ENCODE results near the gene TCERG1L. TPM values are rescaled to one million over a fixed set of nuclear protein-coding genes. Genes with fewer than 3 reads are reported as not detected.

Gene TCERG1L
- total and polyA plus RNA-seq, 9 of the 15 experiments (the other 6 are each of a cell fraction or from before 2014, with no cell fraction given), result not detected

DNA sequence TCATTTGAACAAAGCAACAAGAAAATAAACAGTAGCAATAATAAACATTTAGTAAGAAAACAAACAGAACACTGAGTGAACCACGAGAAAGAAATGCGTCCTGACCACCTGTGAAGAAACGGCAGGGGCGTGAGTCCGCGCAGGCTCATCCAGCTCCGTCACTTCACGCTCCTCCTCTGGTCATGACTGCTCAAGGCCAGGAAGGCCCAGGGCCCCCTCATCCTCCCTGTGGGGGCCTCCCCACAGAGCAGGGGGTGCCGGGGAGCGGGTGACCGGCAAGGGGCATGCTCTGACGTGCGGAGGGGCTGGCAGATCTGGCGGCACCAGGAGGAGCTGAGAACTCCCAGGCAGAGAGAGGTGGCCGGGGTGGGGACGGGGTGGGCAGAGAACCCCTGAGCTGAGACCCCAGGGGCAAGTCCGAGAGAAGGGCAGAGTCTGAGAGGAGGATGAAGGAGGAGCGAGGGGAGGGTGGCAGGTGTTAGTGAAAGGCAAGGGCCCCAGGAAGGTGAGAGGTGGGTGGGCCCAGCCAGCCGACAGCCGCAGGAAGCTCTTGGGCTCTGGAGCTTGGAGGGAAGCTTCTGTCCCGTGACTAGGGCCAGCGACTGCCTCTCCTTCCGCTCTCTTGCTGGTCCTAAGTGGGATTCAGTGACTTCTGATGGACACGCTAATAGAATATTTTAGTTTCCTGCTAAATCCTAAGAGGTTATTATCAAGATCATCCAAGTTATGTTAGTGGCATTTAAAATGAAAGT, 223.9 kb downstream of the TCERG1L start:
- Histone ChIP-seq H3K4me2 (ENCODE audit: insufficient read depth, low read length) (no peak overlapping the region), H2AFZ (ENCODE audit: low read depth, low read length) (peak overlapping the region; percentile 76; the same call in 1 of the 2 replicates), H3K9ac (ENCODE audit: insufficient read depth in 1 of 2, low read depth in 2 of 2, low read length in 2 of 2) (no peak overlapping the region), H3K27ac (ENCODE audit: extremely low read depth, low read depth, low read length) (no peak overlapping the region), H3K36me3 (ENCODE audit: control insufficient read depth, insufficient read depth, low read length) (no peaks in the 10 kb centered on the region), H3K9me1 (ENCODE audit: control insufficient read depth, insufficient read depth, low read length) (no peaks in the 10 kb centered on the region), H3K9me3 (replicated peaks; ENCODE audit: control insufficient read depth, insufficient read depth, low read depth, low read length) (no peaks in the 10 kb centered on the region), H3K27me3 (ENCODE audit: control insufficient read depth in 2 of 2, insufficient read depth in 2 of 2, low read length in 2 of 2) (peaks cover 0 to 6% of the 10 kb centered on the region in 2 experiments; a peak in 2 of 5 replicates), H3K79me2 (ENCODE audit: control insufficient read depth, insufficient read depth, low read length) (no peaks in the 10 kb centered on the region), H4K20me1 (replicated peaks; ENCODE audit: control insufficient read depth, insufficient read depth, low read length) (no peaks in the 10 kb centered on the region), H3K4me3 (no peak overlapping the region), H3K4me1 (replicated peaks in 1 of 2; ENCODE audit: control insufficient read depth in 2 of 2, insufficient read depth in 2 of 2, low read length in 2 of 2) (no peaks in the 10 kb centered on the region; a peak in 1 of 5 replicates)
- ChIA-PET CTCF (ENCODE audit: low intra/inter-chr PET ratio) (no interaction called here), POLR2A (interaction anchor here (1.0 kb wide), 1 partner anchor 11 kb away, joined by 3 read pairs; no protein-coding TSS in a partner anchor)
- no TSS peak for BruUV-seq (replicated peaks)
- TF ChIP-seq, protein P1, sequence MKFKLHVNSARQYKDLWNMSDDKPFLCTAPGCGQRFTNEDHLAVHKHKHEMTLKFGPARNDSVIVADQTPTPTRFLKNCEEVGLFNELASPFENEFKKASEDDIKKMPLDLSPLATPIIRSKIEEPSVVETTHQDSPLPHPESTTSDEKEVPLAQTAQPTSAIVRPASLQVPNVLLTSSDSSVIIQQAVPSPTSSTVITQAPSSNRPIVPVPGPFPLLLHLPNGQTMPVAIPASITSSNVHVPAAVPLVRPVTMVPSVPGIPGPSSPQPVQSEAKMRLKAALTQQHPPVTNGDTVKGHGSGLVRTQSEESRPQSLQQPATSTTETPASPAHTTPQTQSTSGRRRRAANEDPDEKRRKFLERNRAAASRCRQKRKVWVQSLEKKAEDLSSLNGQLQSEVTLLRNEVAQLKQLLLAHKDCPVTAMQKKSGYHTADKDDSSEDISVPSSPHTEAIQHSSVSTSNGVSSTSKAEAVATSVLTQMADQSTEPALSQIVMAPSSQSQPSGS (CRISPR knock-in tag; IDR thresholded peaks at IDR 0.05), result no peak
- TF ChIP-seq ZKSCAN8 (CRISPR knock-in tag; IDR thresholded peaks at IDR 0.05) (no peak), SMARCB1 (IDR thresholded peaks at IDR 0.05; ENCODE audit: insufficient read length, low read depth) (no peak), ZNF121 (CRISPR knock-in tag; conservative IDR thresholded peaks at IDR 0.05) (no peak), TEAD2 (tag; IDR thresholded peaks at IDR 0.05) (no peak), MIER1 (IDR thresholded peaks at IDR 0.05; ENCODE audit: low read depth) (no peak), TCF3 (CRISPR knock-in tag; IDR thresholded peaks at IDR 0.05) (no peak), RNF2 (IDR thresholded peaks at IDR 0.05) (no peak)
- TF ChIP-seq, protein P2, sequence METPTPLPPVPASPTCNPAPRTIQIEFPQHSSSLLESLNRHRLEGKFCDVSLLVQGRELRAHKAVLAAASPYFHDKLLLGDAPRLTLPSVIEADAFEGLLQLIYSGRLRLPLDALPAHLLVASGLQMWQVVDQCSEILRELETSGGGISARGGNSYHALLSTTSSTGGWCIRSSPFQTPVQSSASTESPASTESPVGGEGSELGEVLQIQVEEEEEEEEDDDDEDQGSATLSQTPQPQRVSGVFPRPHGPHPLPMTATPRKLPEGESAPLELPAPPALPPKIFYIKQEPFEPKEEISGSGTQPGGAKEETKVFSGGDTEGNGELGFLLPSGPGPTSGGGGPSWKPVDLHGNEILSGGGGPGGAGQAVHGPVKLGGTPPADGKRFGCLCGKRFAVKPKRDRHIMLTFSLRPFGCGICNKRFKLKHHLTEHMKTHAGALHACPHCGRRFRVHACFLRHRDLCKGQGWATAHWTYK (CRISPR knock-in tag; IDR thresholded peaks at IDR 0.05), result no peak
- no peak for FAIRE-seq
- no peak for ATAC-seq
- 44% methylated on average over 4 of the region's 24 CpGs for whole genome bisulfite sequencing (ENCODE audit: insufficient coverage, low coverage, missing lambda C conversion rate)
- no peak for DNase-seq (ENCODE audit: extremely low read depth in 1 of 4, low spot score in 3 of 4)
- intact Hi-C loops (cut with micrococcal nuclease) (no loop called here), in situ Hi-C loops (cut with MboI) (no loop called here)
